Smooth muscle cell (in vitro differentiated cells): ENCODE measurements around the gene JPT2. TPM values are rescaled to one million over a fixed set of nuclear protein-coding genes. Genes with fewer than 3 reads are reported as not detected.

ENCODE experiments used
- DNase-seq: peaks from one replicate; lab custom pipeline; 2025; ENCODE audit not compliant: unreplicated experiment; lab: John Stamatoyannopoulos, UW
- H2AFZ ChIP-seq: fragments of 200-600 bp; sonication (generic); 2 replicates; pipeline ENCODE4 v1.6.0; 2016; ENCODE audit warnings: antibody characterized with exemption, low read depth, mild to moderate bottlenecking
- H3F3A ChIP-seq: fragments of 200-600 bp; sonication (generic); 2 replicates; pipeline ENCODE4 v1.6.0; 2017; ENCODE audit warnings: antibody characterized with exemption, low read depth
- H3K27ac ChIP-seq: fragments of 200-600 bp; sonication (generic); 2 replicates; pipeline ENCODE4 v1.5.1; 2016; ENCODE audit warnings: low read depth, mild to moderate bottlenecking
- H3K27me3 ChIP-seq: fragments of 200-600 bp; sonication (generic); 2 replicates; pipeline ENCODE4 v1.6.1; 2016; ENCODE audit warnings: low read depth, mild to moderate bottlenecking
- H3K36me3 ChIP-seq: fragments of 200-600 bp; sonication (generic); 2 replicates; pipeline ENCODE4 v1.5.1; 2016; ENCODE audit warnings: low read depth
- H3K4me1 ChIP-seq: fragments of 200-600 bp; sonication (generic); 2 replicates; pipeline ENCODE4 v1.5.1; 2016; ENCODE audit warnings: low read depth
- H3K4me2 ChIP-seq: fragments of 200-600 bp; sonication (generic); 2 replicates; pipeline ENCODE4 v1.6.0; 2016; ENCODE audit warnings: mild to moderate bottlenecking
- H3K4me3 ChIP-seq: fragments of 200-600 bp; sonication (generic); 2 replicates; pipeline ENCODE4 v1.5.1; 2016; ENCODE audit warnings: mild to moderate bottlenecking
- H3K79me2 ChIP-seq: fragments of 200-600 bp; sonication (generic); 2 replicates; pipeline ENCODE4 v1.6.0; 2016; ENCODE audit warnings: low read depth, mild to moderate bottlenecking
- H3K9ac ChIP-seq: fragments of 200-600 bp; sonication (generic); 2 replicates; pipeline ENCODE4 v1.6.0; 2016; ENCODE audit warnings: low read depth
- H3K9me3 ChIP-seq: fragments of 200-600 bp; sonication (generic); replicated peaks from 2 replicates; pipeline ENCODE4 v1.5.1; 2016; ENCODE audit warnings: low read depth
- H4K20me1 ChIP-seq: fragments of 200-600 bp; sonication (generic); 2 replicates; pipeline ENCODE4 v1.6.0; 2016; ENCODE audit warnings: low read depth
- WGBS: methylation state at CpG from one replicate; pipeline ENCODE4 v1.1.7; 2016; ENCODE audit warnings: low lambda C conversion rate; 5-methylcytosine and 5-hydroxymethylcytosine counted together
- polyA plus RNA-seq: library from polyadenylated mRNA; unstranded; fragments of >200 nt; fragmentation: Nextera tagmentation; extraction: Ambion mirVana; gene quantifications from 2 replicates; pipeline ENCODE4 v1.2.1, GENCODE V29; 2016
- total RNA-seq: library from RNA; depleted of rRNA; stranded (reverse); fragments of >200 nt; gene quantifications from 2 replicates; pipeline ENCODE4 v1.2.3, GENCODE V29; 2014
- TF ChIP-seq, protein P1 (sequence below): fragments of 200-600 bp; sonication (generic); IDR thresholded peaks from 2 replicates; pipeline ENCODE4 v1.5.1; 2017; ENCODE audit warnings: borderline replicate concordance, mild to moderate bottlenecking, antibody characterized with exemption; ENCODE audit not compliant: insufficient read depth, poor library complexity, severe bottlenecking

The JPT2 gene
- total and polyA plus RNA-seq, 2 experiments from 2014 or later, result 7.2 to 28.6 TPM

DNA sequence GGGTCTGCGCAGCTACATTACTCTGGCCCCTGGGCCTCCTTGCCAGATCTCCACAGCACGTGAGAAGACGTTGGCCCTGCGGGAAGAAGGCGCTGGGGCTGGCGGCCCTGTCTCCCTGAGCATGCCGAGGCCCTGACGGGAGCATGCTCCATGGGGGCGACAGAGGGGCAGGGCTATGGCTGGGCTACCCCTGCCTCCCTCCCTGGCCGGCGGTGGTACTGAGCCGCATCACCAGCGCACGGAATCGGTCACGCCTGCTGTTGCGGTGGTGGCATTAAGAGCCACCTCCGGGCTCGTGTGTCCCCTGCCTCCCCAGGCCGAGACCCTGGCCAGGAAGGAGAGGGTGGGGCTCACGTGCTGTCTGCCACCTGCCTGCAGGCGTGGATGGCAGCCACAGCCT is 56.0 kb downstream of the JPT2 start:
- WGBS, result 96% methylated on average over 22 of the region's 22 CpGs

DNA sequence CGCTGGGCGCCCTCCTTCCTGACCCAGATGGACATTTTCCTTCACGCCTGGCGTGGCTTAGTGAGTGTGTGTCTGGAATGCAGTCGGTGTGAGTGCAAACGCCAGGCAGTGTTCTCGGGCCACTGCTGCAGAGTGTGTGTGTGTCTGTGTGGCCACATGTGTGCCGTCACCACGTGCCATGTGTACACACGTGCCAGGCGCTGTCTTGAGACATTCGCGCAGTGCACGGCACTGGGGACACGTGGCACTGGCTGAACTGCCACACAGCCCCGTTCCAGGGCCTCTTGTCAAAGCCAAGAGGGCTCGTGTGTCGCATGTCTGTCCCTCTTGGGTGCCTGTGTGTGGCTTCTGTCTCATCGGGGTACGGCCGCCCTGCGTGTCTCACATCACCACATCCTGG is 56.7 kb downstream of the JPT2 start:
- no peak for DNase-seq
- H4K20me1 ChIP-seq, result peaks cover 15% of the 10 kb centered on the region
- H3K79me2 ChIP-seq, result no peaks in the 10 kb centered on the region
- H3K36me3 ChIP-seq, result no peaks in the 10 kb centered on the region
- no peak overlapping the region for H2AFZ ChIP-seq
- no peak overlapping the region for H3K4me2 ChIP-seq
- H3K4me1 ChIP-seq, result no peaks in the 10 kb centered on the region
- no peak overlapping the region for H3K27ac ChIP-seq
- H3K9me3 ChIP-seq, result no peaks in the 10 kb centered on the region
- peaks cover 16% of the 10 kb centered on the region for H3F3A ChIP-seq
- no peak overlapping the region for H3K9ac ChIP-seq
- TF ChIP-seq, protein P1, sequence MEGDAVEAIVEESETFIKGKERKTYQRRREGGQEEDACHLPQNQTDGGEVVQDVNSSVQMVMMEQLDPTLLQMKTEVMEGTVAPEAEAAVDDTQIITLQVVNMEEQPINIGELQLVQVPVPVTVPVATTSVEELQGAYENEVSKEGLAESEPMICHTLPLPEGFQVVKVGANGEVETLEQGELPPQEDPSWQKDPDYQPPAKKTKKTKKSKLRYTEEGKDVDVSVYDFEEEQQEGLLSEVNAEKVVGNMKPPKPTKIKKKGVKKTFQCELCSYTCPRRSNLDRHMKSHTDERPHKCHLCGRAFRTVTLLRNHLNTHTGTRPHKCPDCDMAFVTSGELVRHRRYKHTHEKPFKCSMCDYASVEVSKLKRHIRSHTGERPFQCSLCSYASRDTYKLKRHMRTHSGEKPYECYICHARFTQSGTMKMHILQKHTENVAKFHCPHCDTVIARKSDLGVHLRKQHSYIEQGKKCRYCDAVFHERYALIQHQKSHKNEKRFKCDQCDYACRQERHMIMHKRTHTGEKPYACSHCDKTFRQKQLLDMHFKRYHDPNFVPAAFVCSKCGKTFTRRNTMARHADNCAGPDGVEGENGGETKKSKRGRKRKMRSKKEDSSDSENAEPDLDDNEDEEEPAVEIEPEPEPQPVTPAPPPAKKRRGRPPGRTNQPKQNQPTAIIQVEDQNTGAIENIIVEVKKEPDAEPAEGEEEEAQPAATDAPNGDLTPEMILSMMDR, result no peak
- over 99% methylated on average over 22 of the region's 22 CpGs for WGBS
- no peaks in the 10 kb centered on the region for H3K27me3 ChIP-seq
- no peak overlapping the region for H3K4me3 ChIP-seq

More for the DNA sequence above, 56.0 kb downstream of the JPT2 start:
- no peaks in the 10 kb centered on the region for H3K9me3 ChIP-seq
- no peak for DNase-seq
- TF ChIP-seq, protein P1, result no peak
- no peaks in the 10 kb centered on the region for H3K4me1 ChIP-seq
- H3F3A ChIP-seq, result peaks cover 16% of the 10 kb centered on the region
- H3K27me3 ChIP-seq, result no peaks in the 10 kb centered on the region
- H3K4me2 ChIP-seq, result no peak overlapping the region
- H3K9ac ChIP-seq, result no peak overlapping the region
- no peak overlapping the region for H2AFZ ChIP-seq
- no peak overlapping the region for H3K27ac ChIP-seq
- peaks cover 15% of the 10 kb centered on the region for H4K20me1 ChIP-seq
- H3K4me3 ChIP-seq, result no peak overlapping the region
- no peaks in the 10 kb centered on the region for H3K79me2 ChIP-seq
- H3K36me3 ChIP-seq, result no peaks in the 10 kb centered on the region

DNA sequence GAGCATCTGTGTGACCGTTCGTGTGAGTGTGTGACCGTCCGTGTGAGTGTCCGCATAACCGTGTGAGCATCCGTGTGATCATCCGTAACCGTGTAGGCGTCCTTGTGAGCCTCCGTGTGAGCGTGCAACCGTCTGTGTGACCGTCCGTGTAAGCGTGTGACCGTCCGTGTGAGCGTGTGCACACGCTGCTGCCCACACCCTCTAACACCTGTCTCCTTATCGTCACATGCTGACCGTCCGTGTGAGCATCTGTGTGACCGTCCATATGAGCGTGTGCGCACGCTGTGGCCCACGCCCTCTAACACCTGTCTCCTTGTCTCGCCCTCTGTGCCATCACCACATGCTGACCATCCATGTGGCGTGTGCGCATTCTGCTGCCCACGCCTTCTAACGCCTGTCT is 62.2 kb downstream of the JPT2 start:
- H3K4me2 ChIP-seq, result no peak overlapping the region
- H3K36me3 ChIP-seq, result no peaks in the 10 kb centered on the region
- H3K27ac ChIP-seq, result no peak overlapping the region
- no peaks in the 10 kb centered on the region for H3K27me3 ChIP-seq
- H3K79me2 ChIP-seq, result no peaks in the 10 kb centered on the region
- WGBS, result 97% methylated on average over 33 of the region's 33 CpGs
- H3K9ac ChIP-seq, result no peak overlapping the region
- peaks cover 3% of the 10 kb centered on the region for H4K20me1 ChIP-seq
- DNase-seq, result no peak
- H2AFZ ChIP-seq, result no peak overlapping the region
- TF ChIP-seq, protein P1, result no peak
- H3F3A ChIP-seq, result peaks cover 12% of the 10 kb centered on the region
- no peak overlapping the region for H3K4me3 ChIP-seq
- H3K4me1 ChIP-seq, result no peaks in the 10 kb centered on the region
- H3K9me3 ChIP-seq, result no peaks in the 10 kb centered on the region

DNA sequence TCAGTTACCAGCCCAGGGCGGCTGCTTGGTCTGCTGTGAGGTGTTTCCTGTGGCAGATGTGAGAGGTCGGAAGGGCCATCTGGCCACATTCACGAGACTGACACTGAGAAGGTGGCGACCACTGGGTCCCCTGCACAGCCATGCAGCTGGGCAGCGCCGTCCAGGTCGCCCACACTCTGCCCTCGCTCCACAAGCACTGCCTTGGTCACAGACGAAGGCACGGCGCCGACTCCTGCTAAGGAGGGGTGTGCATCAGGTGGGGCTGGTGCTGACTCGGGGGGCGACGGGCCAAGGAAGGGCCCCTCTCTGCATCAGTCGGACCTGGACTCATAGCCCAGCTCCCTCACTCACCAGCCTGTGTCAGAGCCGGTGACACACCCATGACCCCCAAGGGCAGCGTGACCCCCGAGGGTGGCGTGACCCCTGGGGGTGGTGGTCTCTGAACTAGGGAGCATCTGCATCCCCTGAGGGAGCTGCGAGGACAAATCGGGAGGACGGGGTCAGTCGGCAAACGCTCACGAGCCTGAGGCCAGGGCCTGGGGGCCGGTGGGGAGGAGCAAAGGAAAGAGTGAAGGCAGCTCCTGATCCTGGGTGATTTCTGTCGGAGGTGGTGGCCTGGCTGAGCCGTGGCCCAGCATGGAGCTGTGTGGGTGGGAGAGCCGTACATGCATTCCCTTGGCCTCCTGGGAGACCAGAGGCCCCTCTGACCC is 62.9 kb downstream of the JPT2 start:
- no peak for DNase-seq
- H3K4me2 ChIP-seq, result no peak overlapping the region
- H3K27me3 ChIP-seq, result no peaks in the 10 kb centered on the region
- H3K36me3 ChIP-seq, result no peaks in the 10 kb centered on the region
- no peaks in the 10 kb centered on the region for H3K79me2 ChIP-seq
- H3K9ac ChIP-seq, result no peak overlapping the region
- TF ChIP-seq, protein P1, result no peak
- WGBS, result 99% methylated on average over 29 of the region's 30 CpGs
- no peak overlapping the region for H2AFZ ChIP-seq
- H3K9me3 ChIP-seq, result no peaks in the 10 kb centered on the region
- H3K4me3 ChIP-seq, result no peak overlapping the region
- H3K27ac ChIP-seq, result no peak overlapping the region
- peaks cover 6% of the 10 kb centered on the region for H3F3A ChIP-seq
- H4K20me1 ChIP-seq, result no peaks in the 10 kb centered on the region
- H3K4me1 ChIP-seq, result no peaks in the 10 kb centered on the region
